Dermis microvascular lymphatic vessel endothelial cell (primary cell): ENCODE results near the gene WNT7A. TPM values are rescaled to one million over a fixed set of nuclear protein-coding genes. Genes with fewer than 3 reads are reported as not detected.
"Not testable (repeated sequence)": the region's sequence is repeated elsewhere in the genome, so short reads cannot be mapped to it uniquely, and the experiment has no call there.

Experiments used
- DNase-seq, 2 donors: peaks; one replicate each; pipeline versions ENCODE4 v3.0.0 to v3.0.0-alpha.2; 2010; ENCODE audit warnings: low read depth in 2 of 2
- total RNA-seq: library from RNA; depleted of rRNA; stranded (reverse); fragments of >200 nt; gene quantifications from 2 replicates; pipeline ENCODE4 v1.2.1, GENCODE V29; 2014

The WNT7A gene
- total RNA-seq, 1 donor from 2014 or later = not detected

DNA sequence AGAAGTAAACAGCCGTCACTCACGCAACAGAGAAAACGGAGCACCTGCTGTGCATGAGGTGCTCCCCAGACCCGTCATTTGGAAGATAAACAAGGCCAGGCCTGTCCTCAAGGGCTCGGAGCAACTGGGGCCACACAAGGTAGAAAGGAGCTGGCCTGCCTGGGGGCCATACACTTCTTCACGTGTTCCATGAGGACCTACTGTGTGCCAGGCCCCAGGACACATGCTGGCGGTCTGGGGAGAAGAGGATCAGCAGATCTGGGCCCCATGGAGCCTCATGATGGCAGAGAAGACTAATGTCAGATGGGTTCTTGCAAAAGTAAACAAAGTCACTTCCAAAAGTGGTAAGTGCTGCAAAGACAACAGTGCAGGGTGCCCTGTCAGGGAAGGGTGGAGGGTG lies 14.3 kb downstream of the WNT7A start:
- no peak for DNase-seq

DNA sequence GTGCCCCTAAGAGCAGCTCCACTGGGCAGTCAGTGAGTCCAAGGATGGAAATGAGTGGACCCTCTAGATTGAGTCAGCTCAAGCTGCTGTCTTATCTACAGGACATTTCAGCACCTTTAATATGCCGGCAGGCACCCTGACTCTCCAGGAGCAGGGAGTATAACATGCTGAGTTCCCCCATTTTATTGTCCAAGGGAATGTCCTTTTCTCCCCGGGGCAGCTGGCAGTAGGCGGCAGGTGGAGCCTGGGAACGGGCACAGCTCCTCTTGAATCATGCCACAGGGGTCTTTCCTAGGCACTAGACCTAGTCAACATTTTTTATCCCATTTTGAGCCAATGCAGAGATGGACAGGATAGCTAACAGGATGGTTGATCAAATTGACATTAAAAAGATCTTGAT lies 14.8 kb downstream of the WNT7A start:
- no peak for DNase-seq

- no peak for DNase-seq
Measured at GRCh38 chr3:13863965-13864595, 15.8 kb downstream of the WNT7A start.

DNA sequence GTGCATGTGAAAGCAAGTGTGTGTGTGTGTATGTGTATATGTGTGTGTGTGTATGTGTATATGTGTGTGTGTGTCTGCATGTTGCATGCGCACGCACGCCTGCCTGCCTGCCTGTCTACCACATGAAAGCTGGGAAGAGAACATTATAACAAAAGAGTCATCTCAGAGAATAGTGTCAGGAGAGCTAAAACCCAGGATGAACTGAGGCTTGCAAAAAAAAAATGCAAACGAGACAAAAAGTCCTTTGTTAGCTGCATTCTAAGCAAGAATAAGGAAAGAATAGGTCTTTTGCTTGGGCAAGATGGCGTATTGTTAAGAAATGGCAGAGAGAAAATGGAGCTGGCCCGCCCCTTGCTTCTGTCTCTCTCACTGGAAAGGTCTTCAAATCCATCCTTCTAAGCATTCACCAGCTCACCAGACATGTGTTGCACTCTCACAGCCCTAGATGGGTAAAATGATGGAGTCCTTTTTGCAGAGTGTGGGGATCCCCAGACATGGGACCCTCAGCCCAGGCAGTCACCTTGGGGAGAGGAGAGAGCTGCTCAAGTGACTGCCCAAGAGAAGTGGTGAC lies 16.4 kb downstream of the WNT7A start:
- no peak for DNase-seq

GRCh38 chr3:13861461-13861860 lies 18.4 kb downstream of the WNT7A start:
- DNase-seq = no peak

GRCh38 chr3:13860001-13860400 lies 19.9 kb downstream of the WNT7A start:
- no peak for DNase-seq

DNA sequence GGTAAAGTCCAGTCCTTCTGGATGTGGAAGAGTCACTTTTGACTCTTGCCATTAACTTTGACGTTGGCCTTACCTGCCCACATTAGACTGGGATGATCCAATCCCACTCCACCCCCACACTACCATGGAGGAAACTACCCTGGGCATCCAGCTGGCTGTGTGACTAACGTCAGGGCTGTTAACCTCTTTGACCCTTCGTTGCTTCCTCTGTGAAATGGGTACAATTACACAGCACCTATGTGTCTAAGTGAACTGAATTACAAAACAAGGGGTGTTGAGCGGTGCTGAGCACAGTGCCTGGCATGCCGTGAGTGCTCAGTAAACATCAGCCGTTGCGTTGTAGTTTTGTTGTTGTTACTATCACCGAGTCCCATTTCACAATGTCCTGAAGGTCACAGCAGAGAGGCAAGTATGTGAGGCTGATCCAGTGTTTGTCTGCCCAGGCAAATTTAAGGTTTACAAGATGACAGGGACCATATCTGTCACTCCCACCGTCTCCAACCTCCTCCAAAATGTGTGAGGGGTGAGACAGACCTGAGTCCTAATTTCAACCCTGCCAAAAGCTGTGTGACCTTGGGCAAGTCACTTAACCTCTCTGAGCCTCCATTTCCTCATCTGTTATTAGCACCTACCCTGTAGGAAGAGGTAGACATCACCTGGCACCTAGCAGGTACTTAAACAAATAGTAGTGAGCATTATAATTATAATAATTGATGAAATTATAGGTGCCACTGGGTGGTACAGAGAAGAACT lies 20.9 kb downstream of the WNT7A start:
- no peak for DNase-seq

DNA sequence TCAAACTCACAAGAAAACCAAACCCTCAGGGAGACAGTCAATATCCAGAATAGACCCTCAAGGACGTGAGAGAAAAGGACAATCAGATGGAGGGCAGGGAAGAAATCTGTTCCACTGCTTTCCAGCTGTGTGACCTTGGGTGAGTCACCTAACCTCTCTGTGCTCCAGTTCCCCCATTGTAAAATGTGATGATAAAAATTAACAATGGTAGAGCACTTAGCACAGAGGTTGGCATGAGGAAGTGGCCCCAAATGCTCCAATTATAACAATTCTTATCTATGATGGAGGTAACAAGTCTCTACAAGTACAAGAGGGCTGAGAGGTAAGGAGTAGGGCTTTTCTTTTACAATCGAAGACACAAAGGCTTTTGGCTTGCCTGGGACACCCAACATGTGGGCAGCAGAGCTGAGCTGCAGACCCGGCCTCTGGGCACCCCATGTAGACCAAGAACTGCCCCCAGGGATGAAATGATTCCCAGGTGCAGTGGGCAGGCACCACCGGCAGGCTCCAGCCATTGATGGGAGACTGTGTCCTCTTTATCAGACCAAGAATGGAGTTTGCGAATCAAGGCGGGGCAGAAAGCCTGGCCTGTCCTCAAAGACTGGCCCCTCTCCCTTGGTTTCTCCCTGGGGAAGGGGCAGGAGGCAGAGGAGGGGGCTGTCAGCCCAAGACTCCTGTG lies 22.0 kb downstream of the WNT7A start:
- DNase-seq = no peak

DNA sequence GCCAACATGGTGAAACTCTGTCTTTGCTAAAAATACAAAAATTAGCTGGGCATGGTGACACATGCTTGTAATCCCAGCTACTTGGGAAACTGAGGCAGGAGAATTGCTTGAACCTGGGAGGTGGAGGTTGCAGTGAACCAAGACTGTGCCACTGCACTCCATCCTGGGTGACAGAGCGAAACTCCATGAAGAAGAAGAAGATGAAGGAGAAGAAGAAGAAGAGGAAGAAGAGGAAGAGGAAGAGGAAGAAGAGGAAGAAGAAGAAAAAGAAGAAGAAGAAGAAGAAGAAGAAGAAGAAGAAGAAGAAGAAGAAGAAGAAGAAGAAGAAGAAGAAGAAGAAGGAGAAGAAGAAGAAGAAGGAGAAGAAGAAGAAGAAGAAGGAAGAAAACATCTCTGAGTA lies 23.2 kb downstream of the WNT7A start:
- not testable (repeated sequence) for DNase-seq

- no peak for DNase-seq
Measured at GRCh38 chr3:13856006-13856405, 23.9 kb downstream of the WNT7A start.

DNA sequence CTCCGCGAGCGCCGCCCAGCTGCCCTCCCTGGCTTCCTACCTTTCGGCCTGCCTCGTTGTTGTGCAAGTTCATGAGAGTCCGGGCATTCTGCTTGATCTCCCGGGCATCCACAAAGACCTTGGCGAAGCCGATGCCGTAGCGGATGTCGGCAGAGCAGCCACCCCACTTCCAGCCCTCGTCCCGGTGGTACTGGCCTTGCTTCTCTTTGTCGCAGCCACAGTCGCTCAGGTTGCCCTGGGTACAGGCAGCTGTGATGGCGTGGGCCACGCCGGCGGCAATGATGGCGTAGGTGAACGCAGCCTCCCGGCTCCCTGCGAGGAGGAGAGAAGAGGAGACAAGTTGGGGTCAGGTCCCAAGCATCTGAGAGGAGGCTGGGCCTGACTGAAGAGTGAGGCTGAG lies 25.4 kb downstream of the WNT7A start:
- no peak for DNase-seq

GRCh38 chr3:13853978-13854296 lies 25.9 kb downstream of the WNT7A start:
- DNase-seq = no peak

DNA sequence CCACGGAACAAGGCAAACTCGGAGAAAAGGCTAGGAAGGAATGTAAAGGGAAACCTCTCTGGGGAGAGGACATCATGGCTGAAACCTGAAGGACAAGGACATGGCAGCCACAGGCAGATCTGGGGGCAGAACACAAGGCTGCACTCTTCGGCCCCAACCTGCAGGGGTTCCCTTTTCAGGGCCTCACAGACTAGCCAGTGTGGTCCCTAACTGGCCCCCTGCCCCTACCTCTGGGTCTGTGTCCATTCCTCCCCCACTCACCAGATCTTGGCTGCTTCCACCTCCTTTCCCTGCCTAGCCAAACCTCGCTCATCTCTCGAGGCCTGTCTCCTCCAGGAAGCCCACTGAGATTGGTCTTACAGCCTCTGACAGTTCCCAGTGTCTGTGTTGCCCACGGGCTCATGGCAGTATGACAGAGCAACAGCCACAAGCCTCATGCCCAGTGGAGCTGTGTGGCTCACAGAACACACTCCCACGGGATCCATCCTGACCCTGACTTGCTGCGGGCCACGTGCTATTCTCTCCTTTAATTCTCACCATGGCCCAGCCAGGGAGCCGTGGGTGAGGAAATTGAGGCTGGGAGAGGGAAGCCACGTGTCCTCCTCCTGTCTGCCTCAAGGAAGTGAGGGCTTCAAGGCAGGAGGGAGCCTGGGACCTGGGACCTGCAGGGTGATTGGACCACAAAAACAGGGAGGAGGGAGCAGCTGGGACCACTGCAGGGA lies 26.5 kb downstream of the WNT7A start:
- no peak for DNase-seq

GRCh38 chr3:13852638-13853009 lies 27.2 kb downstream of the WNT7A start:
- no peak for DNase-seq

DNA sequence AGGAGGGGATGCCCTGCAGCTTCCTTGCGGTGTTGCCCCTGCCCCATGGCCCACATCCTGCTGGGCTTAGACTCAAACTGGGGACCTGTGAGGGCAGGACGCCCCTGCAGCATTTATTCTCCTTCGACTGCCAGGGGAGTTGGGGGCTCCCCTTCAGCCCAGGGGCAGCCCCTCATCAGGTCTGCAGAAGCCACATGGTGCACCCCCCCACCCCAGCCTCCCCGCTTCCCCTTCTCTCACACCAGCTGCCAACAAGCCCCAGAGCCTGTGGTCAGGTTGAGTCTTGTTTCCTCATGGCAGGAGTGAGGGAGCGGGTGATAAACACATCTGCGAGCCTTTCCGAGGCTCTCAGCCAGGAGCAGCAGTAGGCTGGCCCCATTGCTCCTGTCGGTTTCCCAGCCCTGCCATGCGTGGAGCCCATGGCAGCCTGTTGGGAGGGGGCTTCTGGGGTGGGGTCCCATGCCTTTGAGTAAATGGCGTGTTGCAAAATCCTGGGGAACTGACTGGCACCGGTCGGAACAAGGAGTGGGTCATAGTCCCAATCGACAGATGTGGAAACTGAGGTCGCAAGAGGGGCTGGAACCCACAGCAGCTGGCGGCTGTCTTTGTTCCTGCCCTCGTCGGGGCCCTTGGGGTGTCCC lies 27.8 kb downstream of the WNT7A start:
- DNase-seq = no peak

- no peak for DNase-seq
Measured at GRCh38 chr3:13851091-13851849, 28.6 kb downstream of the WNT7A start.

- no peak for DNase-seq
Measured at GRCh38 chr3:13850161-13850945, 29.5 kb downstream of the WNT7A start.

DNA sequence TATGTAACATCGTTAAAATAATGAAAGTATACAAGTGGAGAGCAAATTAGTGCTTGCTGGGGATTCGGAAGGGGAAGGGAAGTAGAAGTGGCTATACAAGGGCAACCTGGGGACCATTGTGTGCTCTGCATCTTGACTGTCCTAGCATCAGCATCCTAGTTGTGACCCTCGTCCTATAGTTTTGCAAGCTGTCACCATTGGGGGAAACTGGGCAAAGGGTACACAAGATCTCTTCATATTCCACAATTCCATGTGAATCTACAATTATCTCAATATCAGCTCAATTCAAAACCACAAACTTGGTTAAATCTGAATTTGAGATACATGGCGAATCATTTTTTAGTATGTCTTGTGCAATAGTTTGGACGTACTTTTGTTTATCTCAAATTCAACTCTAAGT lies 30.9 kb downstream of the WNT7A start:
- DNase-seq = no peak

- DNase-seq = no peak
Measured at GRCh38 chr3:13846716-13847570, 32.9 kb downstream of the WNT7A start.
